ENCODE measurements around the gene GNG12. TPM values are rescaled to one million over a fixed set of nuclear protein-coding genes. Genes with fewer than 3 reads are reported as not detected.

Gene GNG12
- total and polyA plus RNA-seq, 7 donors: 41.9 to 116 (median 47.8) TPM

- no peaks in the 10 kb centered on the region for H3K4me1 ChIP-seq
- 78 to 87% methylated on average over 2 of the region's 2 CpGs for WGBS, 2 donors
- intact Hi-C loops (cut with DNase I): no loop called here
- H3K36me3 ChIP-seq: no peaks in the 10 kb centered on the region
- TF ChIP-seq CTCF (IDR thresholded peaks at IDR 0.05): no peak
- no peak for TF ChIP-seq POLR2AphosphoS5 (IDR thresholded peaks at IDR 0.05)
- TF ChIP-seq EP300 (IDR thresholded peaks at IDR 0.05): no peak
- no peak for TF ChIP-seq POLR2A (IDR thresholded peaks at IDR 0.05)
- H3K27me3 ChIP-seq: no peaks in the 10 kb centered on the region
- H3K27ac ChIP-seq: no peak overlapping the region
- no peaks in the 10 kb centered on the region for H3K9me3 ChIP-seq
- no peak for DNase-seq
- H3K4me3 ChIP-seq: no peak overlapping the region
Observed at GRCh38 chr1:67874501-67875111, 41.3 kb upstream of the GNG12 start.

GRCh38 chr1:67869233-67869632, 36.0 kb upstream of the GNG12 start:
- 54 to 77% methylated on average over 1 of the region's 1 CpG for WGBS, 2 donors
- H3K4me3 ChIP-seq: no peak overlapping the region
- TF ChIP-seq POLR2AphosphoS5 (IDR thresholded peaks at IDR 0.05): no peak
- TF ChIP-seq EP300 (IDR thresholded peaks at IDR 0.05): no peak
- TF ChIP-seq CTCF (IDR thresholded peaks at IDR 0.05): no peak
- TF ChIP-seq POLR2A (IDR thresholded peaks at IDR 0.05): no peak
- no peak overlapping the region for H3K27ac ChIP-seq
- H3K9me3 ChIP-seq: no peaks in the 10 kb centered on the region
- intact Hi-C loops (cut with DNase I): no loop called here
- no peaks in the 10 kb centered on the region for H3K36me3 ChIP-seq
- DNase-seq: no peak
- no peaks in the 10 kb centered on the region for H3K27me3 ChIP-seq
- H3K4me1 ChIP-seq: no peaks in the 10 kb centered on the region

GRCh38 chr1:67863637-67864036, 30.4 kb upstream of the GNG12 start:
- Histone ChIP-seq H3K36me3 (no peaks in the 10 kb centered on the region), H3K4me3 (no peak overlapping the region), H3K27ac (no peak overlapping the region), H3K4me1 (no peaks in the 10 kb centered on the region), H3K27me3 (no peaks in the 10 kb centered on the region), H3K9me3 (no peaks in the 10 kb centered on the region)
- DNase-seq: no peak
- TF ChIP-seq POLR2A (IDR thresholded peaks at IDR 0.05): no peak
- TF ChIP-seq CTCF (IDR thresholded peaks at IDR 0.05): no peak
- intact Hi-C loops (cut with DNase I): no loop called here
- 95 to 97% methylated on average over 2 of the region's 2 CpGs for WGBS, 2 donors

- no peak for DNase-seq
- TF ChIP-seq CTCF (IDR thresholded peaks at IDR 0.05) (no peak), EP300 (IDR thresholded peaks at IDR 0.05) (no peak), POLR2A (IDR thresholded peaks at IDR 0.05) (no peak), POLR2AphosphoS5 (IDR thresholded peaks at IDR 0.05) (no peak)
- no peaks in the 10 kb centered on the region for H3K4me1 ChIP-seq
Observed at GRCh38 chr1:67862685-67863084, 29.4 kb upstream of the GNG12 start.

More at GRCh38 chr1:67862685-67863084, 29.4 kb upstream of the GNG12 start:
- Histone ChIP-seq H3K4me3 (no peak overlapping the region), H3K27me3 (no peaks in the 10 kb centered on the region), H3K36me3 (no peaks in the 10 kb centered on the region), H3K27ac (no peak overlapping the region), H3K9me3 (no peaks in the 10 kb centered on the region)
- 95 to 96% methylated on average over 1 of the region's 1 CpG for WGBS, 2 donors
- intact Hi-C loops (cut with DNase I): no loop called here
